ENCODE results near the gene PHACTR4. TPM values are rescaled to one million over a fixed set of nuclear protein-coding genes. Genes with fewer than 3 reads are reported as not detected.
"Not testable (repeated sequence)": the region's sequence is repeated elsewhere in the genome, so short reads cannot be mapped to it uniquely, and the experiment has no call there.

Gene PHACTR4
- total RNA-seq, 1 donor: 16.3 TPM

GRCh38 chr1:28507646-28508434 lies 138.3 kb downstream of the PHACTR4 start:
- DNase-seq (ENCODE audit: low read depth): peak; percentile 11
- no peak for TF ChIP-seq CTCF (IDR thresholded peaks at IDR 0.05; ENCODE audit: insufficient read depth, low read length)
- peak overlapping the region; percentile 94 for H3K4me3 ChIP-seq (ENCODE audit: low read depth, low read length)

- no peak for TF ChIP-seq CTCF (IDR thresholded peaks at IDR 0.05; ENCODE audit: insufficient read depth, low read length)
- no peak for DNase-seq (ENCODE audit: low read depth)
- H3K4me3 ChIP-seq (ENCODE audit: low read depth, low read length): peak overlapping the region; percentile 94
These were observed 138.9 kb downstream of the PHACTR4 start for GRCh38 chr1:28508435-28508754.

GRCh38 chr1:28509705-28510272 lies 140.2 kb downstream of the PHACTR4 start:
- peak; percentile 48 for DNase-seq (ENCODE audit: low read depth)
- H3K4me3 ChIP-seq (ENCODE audit: low read depth, low read length): peak overlapping the region; percentile 5
- TF ChIP-seq CTCF (IDR thresholded peaks at IDR 0.05; ENCODE audit: insufficient read depth, low read length): no peak

- TF ChIP-seq CTCF (IDR thresholded peaks at IDR 0.05; ENCODE audit: insufficient read depth, low read length): no peak
- DNase-seq (ENCODE audit: low read depth): peak; percentile 49
- H3K4me3 ChIP-seq (ENCODE audit: low read depth, low read length): peak overlapping the region; percentile 18
These were observed 140.9 kb downstream of the PHACTR4 start for GRCh38 chr1:28510273-28510969.

- no peak for TF ChIP-seq CTCF (IDR thresholded peaks at IDR 0.05; ENCODE audit: insufficient read depth, low read length)
- no peak overlapping the region for H3K4me3 ChIP-seq (ENCODE audit: low read depth, low read length)
- DNase-seq (ENCODE audit: low read depth): peak; percentile 49
These were observed 141.5 kb downstream of the PHACTR4 start for GRCh38 chr1:28510970-28511440.

GRCh38 chr1:28512058-28512611 lies 142.6 kb downstream of the PHACTR4 start:
- TF ChIP-seq CTCF (IDR thresholded peaks at IDR 0.05; ENCODE audit: insufficient read depth, low read length): no peak
- peak; percentile 27 for DNase-seq (ENCODE audit: low read depth)

GRCh38 chr1:28514445-28514933 lies 144.9 kb downstream of the PHACTR4 start:
- H3K4me3 ChIP-seq (ENCODE audit: low read depth, low read length): not testable (repeated sequence)
- peak; percentile 6 for DNase-seq (ENCODE audit: low read depth)

More at GRCh38 chr1:28512058-28512611, 142.6 kb downstream of the PHACTR4 start:
- H3K4me3 ChIP-seq (ENCODE audit: low read depth, low read length): no peak overlapping the region

All from fibroblast of the aortic adventitia (primary cell).